DMS53 (cell line): Measurements from ENCODE around the gene SERF2.
"Not testable (repeated sequence)": the region's sequence is repeated elsewhere in the genome, so short reads cannot be mapped to it uniquely, and the experiment has no call there.

ENCODE experiments used
- DNase-seq: peaks from one replicate; lab custom pipeline; 2025; lab: John Stamatoyannopoulos, UW

The SERF2 gene

GRCh38 chr15:43830691-43831275, 38.7 kb downstream of the SERF2 start:
- not testable (repeated sequence) for DNase-seq

DNA sequence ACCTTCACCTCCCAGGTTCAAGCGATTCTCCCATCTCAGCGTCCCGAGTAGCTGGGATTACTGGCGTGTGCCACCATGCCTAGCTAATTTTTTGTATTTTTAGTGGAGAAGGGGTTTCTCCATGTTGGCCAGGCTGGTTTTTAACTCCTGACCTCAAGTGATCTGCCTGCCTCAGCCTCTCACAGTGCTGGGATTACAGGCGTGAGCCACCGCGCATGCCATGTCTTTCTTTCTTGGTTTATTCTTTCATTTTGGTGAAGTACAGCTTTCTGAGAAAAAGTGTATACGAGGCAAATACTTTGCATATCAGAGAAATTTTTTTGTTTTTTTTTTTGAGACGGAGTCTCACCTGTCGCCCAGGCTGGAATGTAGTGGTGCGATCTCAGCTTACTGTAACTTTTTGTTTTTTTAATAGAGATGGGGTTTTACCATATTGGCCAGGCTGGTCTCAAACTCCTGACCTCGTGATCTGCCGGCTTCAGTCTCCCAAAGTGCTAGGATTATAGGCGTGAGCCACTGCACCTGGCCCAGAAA, 39.5 kb downstream of the SERF2 start:
- DNase-seq: not testable (repeated sequence)

GRCh38 chr15:43832485-43832884, 40.4 kb downstream of the SERF2 start:
- DNase-seq: not testable (repeated sequence)

GRCh38 chr15:43845421-43845820, 53.3 kb downstream of the SERF2 start:
- no peak for DNase-seq
